Endodermal cell (in vitro differentiated cells): ENCODE results near the gene LYRM4. TPM values are rescaled to one million over a fixed set of nuclear protein-coding genes. Genes with fewer than 3 reads are reported as not detected.

Experiments used
- DNase-seq: peaks from one replicate; pipeline ENCODE4 v3.0.0-alpha.2; 2017
- H3K27ac ChIP-seq: 2 replicates; pipeline ENCODE4 v1.5.1; 2013; ENCODE audit warnings: mild to moderate bottlenecking, low read depth, low read length, moderate library complexity
- H3K27me3 ChIP-seq: 2 replicates; pipeline ENCODE4 v1.6.1; 2013; ENCODE audit warnings: mild to moderate bottlenecking, low read length, moderate library complexity; ENCODE audit not compliant: insufficient read depth, control insufficient read depth, poor library complexity, severe bottlenecking
- H3K36me3 ChIP-seq: 2 replicates; pipeline ENCODE4 v1.7.0; 2013; ENCODE audit warnings: mild to moderate bottlenecking, low read length, moderate library complexity; ENCODE audit not compliant: control insufficient read depth, insufficient read depth
- H3K4me1 ChIP-seq: one replicate; pipeline ENCODE4 v1.7.0; 2013; ENCODE audit warnings: low read length; ENCODE audit not compliant: control insufficient read depth, insufficient read depth
- H3K4me3 ChIP-seq: 2 replicates; pipeline ENCODE4 v1.5.1; 2013; ENCODE audit warnings: mild to moderate bottlenecking, low read length, moderate library complexity
- H3K9ac ChIP-seq: 2 replicates; pipeline ENCODE4 v1.6.1; 2013; ENCODE audit warnings: mild to moderate bottlenecking, low read length, moderate library complexity; ENCODE audit not compliant: poor library complexity, severe bottlenecking; ENCODE audit errors: extremely low read depth
- H3K9me3 ChIP-seq: 2 replicates; pipeline ENCODE4 v1.6.1; 2013; ENCODE audit warnings: mild to moderate bottlenecking, low read length, moderate library complexity; ENCODE audit not compliant: control insufficient read depth
- H3K27ac Mint-ChIP-seq: 2 replicates; pipeline ENCODE4 v1.8.0; 2020; ENCODE audit warnings: mixed read lengths
- H3K27me3 Mint-ChIP-seq: 2 replicates; pipeline ENCODE4 v1.8.0; 2021; ENCODE audit warnings: mild to moderate bottlenecking, mixed read lengths; ENCODE audit not compliant: insufficient read depth
- H3K36me3 Mint-ChIP-seq: 2 replicates; pipeline ENCODE4 v1.8.0; 2020; ENCODE audit warnings: low read depth, mixed read lengths
- H3K4me1 Mint-ChIP-seq: 2 replicates; pipeline ENCODE4 v1.8.0; 2020; ENCODE audit warnings: mixed read lengths
- H3K4me3 Mint-ChIP-seq: 2 replicates; pipeline ENCODE4 v1.8.0; 2020; ENCODE audit warnings: mild to moderate bottlenecking, moderate library complexity, mixed read lengths
- H3K9me3 Mint-ChIP-seq: 2 replicates; pipeline ENCODE4 v1.8.0; 2020; ENCODE audit warnings: mild to moderate bottlenecking, mixed read lengths
- WGBS, 2 experiments: methylation state at CpG; one replicate each; pipeline versions ENCODE4 v1.1.5 to v1.1.7; 2013; ENCODE audit warnings: missing lambda C conversion rate in 2 of 2, mixed read lengths in 1 of 2; ENCODE audit not compliant: insufficient coverage in 1 of 2, insufficient read length in 1 of 2; 5-methylcytosine and 5-hydroxymethylcytosine counted together
- total RNA-seq, 2 donors: library from RNA; stranded (reverse); fragmentation: NEBNext Ultra II Directional in 1 of 2; extraction: Animal tissue kit (Norgen Biotek cat#: 25700) in 1 of 2; gene quantifications; 2 replicates in 1 of 2; 3 replicates in 1 of 2; pipeline ENCODE4 v1.2.1, GENCODE V29; 2021
- TF ChIP-seq, protein P1 (sequence below): fragments of 200-600 bp; sonication (generic); conservative IDR thresholded peaks from 2 replicates; pipeline ENCODE4 v1.5.0; 2021; ENCODE audit warnings: antibody characterized with exemption, mild to moderate bottlenecking

LYRM4 gene
- total RNA-seq, 2 donors from 2014 or later: 32.1 to 44.3 TPM

DNA sequence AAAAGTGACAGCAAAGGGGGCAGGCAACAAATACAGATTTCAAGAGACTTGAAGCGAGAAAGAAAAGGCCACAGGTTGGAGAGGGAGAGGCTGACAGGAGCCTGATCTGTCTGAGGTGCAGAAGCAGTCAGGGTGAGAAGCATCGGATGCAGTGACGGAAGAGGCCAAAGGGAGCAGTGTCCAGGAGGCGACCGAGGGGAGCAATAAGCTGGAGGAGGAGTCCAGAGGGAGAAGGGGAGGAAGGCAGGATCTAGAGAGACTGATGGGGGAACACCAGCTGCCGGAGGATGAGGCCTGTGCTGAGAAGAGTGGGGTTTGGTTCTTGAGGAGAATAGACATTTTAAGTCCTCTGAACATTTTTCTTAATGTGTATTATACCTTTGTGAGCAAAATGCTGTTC lies 24.3 kb upstream of the LYRM4 start:
- H3K36me3 Mint-ChIP-seq: no peaks in the 10 kb centered on the region
- WGBS, 2 experiments: 84 to 93% methylated on average over 6 of the region's 6 CpGs

DNA sequence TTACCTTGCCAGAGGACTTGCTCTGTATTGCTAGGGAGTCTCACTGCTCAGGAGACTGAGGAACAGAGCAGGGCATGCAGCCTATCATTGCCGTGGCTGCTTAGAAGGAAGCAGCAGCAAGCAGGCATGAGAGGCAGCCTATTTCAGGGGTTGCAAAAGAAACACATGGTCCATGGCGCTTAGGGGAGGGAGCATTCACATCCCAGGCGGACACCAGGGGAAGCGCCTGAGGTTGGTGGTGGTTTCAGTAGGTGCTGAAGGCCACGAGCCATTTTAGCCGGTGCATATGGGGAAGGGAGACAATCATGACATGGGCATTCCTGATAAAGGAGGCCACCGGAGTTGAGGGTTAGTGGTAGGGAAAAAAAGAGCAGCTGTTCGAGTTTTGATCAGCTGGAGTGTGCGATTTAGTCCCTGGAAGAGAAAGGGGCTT lies 21.5 kb upstream of the LYRM4 start:
- H3K27ac ChIP-seq: no peak overlapping the region
- TF ChIP-seq, protein P1, sequence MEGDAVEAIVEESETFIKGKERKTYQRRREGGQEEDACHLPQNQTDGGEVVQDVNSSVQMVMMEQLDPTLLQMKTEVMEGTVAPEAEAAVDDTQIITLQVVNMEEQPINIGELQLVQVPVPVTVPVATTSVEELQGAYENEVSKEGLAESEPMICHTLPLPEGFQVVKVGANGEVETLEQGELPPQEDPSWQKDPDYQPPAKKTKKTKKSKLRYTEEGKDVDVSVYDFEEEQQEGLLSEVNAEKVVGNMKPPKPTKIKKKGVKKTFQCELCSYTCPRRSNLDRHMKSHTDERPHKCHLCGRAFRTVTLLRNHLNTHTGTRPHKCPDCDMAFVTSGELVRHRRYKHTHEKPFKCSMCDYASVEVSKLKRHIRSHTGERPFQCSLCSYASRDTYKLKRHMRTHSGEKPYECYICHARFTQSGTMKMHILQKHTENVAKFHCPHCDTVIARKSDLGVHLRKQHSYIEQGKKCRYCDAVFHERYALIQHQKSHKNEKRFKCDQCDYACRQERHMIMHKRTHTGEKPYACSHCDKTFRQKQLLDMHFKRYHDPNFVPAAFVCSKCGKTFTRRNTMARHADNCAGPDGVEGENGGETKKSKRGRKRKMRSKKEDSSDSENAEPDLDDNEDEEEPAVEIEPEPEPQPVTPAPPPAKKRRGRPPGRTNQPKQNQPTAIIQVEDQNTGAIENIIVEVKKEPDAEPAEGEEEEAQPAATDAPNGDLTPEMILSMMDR: no peak
- H3K27ac Mint-ChIP-seq: peak overlapping the region; percentile 13
- H3K27me3 Mint-ChIP-seq: no peaks in the 10 kb centered on the region
- H3K9ac ChIP-seq: no peak overlapping the region
- peaks cover 2% of the 10 kb centered on the region for H3K36me3 Mint-ChIP-seq
- DNase-seq: peak; percentile 52
- no peaks in the 10 kb centered on the region for H3K9me3 ChIP-seq
- 80 to 88% methylated on average over 9 of the region's 9 CpGs for whole genome bisulfite sequencing, 2 experiments
- no peaks in the 10 kb centered on the region for H3K9me3 Mint-ChIP-seq
- H3K27me3 ChIP-seq: no peaks in the 10 kb centered on the region
- peaks cover 2% of the 10 kb centered on the region for H3K4me1 ChIP-seq
- peaks cover 31% of the 10 kb centered on the region for H3K4me1 Mint-ChIP-seq
- no peaks in the 10 kb centered on the region for H3K36me3 ChIP-seq
- no peak overlapping the region for H3K4me3 Mint-ChIP-seq
- no peak overlapping the region for H3K4me3 ChIP-seq

More for the DNA sequence above, 24.3 kb upstream of the LYRM4 start:
- Histone ChIP-seq H3K9me3 (no peaks in the 10 kb centered on the region), H3K27me3 (no peaks in the 10 kb centered on the region), H3K36me3 (no peaks in the 10 kb centered on the region), H3K4me1 (peaks cover 2% of the 10 kb centered on the region), H3K4me3 (no peak overlapping the region), H3K9ac (no peak overlapping the region), H3K27ac (no peak overlapping the region)
- TF ChIP-seq, protein P1: no peak
- Mint-ChIP-seq H3K4me3 (no peak overlapping the region), H3K9me3 (no peaks in the 10 kb centered on the region), H3K27me3 (no peaks in the 10 kb centered on the region), H3K27ac (no peak overlapping the region), H3K4me1 (peaks cover 24% of the 10 kb centered on the region)
- DNase-seq: no peak

DNA sequence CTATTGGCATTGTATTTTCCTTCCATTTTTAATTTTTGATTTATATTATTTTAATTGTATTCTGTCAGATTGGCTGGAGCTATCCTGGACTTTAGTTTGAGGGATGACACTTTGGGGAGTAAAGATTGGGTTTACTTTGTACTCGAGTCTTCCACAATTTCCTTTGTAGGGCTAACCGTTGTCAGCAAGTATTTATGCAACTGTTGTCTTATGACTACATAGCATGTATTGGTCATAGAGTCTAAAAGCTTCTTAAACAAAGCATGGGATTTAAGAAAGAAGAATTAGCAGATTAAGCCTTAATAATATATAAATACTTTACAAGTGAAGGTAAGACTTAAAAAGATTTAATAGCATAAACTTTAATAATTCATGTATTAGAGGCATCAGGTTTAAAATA lies 20.2 kb upstream of the LYRM4 start:
- H3K36me3 Mint-ChIP-seq: peaks cover 2% of the 10 kb centered on the region
- peaks cover 2% of the 10 kb centered on the region for H3K4me1 ChIP-seq
- H3K9me3 ChIP-seq: no peaks in the 10 kb centered on the region
- no peaks in the 10 kb centered on the region for H3K9me3 Mint-ChIP-seq
- H3K27me3 Mint-ChIP-seq: no peaks in the 10 kb centered on the region
- TF ChIP-seq, protein P1: no peak
- H3K4me3 ChIP-seq: no peak overlapping the region
- H3K27ac Mint-ChIP-seq: no peak overlapping the region
- no peaks in the 10 kb centered on the region for H3K27me3 ChIP-seq
- H3K9ac ChIP-seq: no peak overlapping the region
- H3K36me3 ChIP-seq: no peaks in the 10 kb centered on the region
- no peak for DNase-seq
- 91% methylated on average over 2 of the region's 2 CpGs; no CpG with 5 or more reads in 1 of the 2 experiments for WGBS, 2 experiments
- no peak overlapping the region for H3K27ac ChIP-seq
- no peak overlapping the region for H3K4me3 Mint-ChIP-seq
- H3K4me1 Mint-ChIP-seq: peaks cover 41% of the 10 kb centered on the region
